Measurements from ENCODE around the gene COLQ. TPM values are rescaled to one million over a fixed set of nuclear protein-coding genes. Genes with fewer than 3 reads are reported as not detected.

Gene COLQ
- total RNA-seq (6.8 TPM), polyA plus RNA-seq (1.8 TPM)

DNA sequence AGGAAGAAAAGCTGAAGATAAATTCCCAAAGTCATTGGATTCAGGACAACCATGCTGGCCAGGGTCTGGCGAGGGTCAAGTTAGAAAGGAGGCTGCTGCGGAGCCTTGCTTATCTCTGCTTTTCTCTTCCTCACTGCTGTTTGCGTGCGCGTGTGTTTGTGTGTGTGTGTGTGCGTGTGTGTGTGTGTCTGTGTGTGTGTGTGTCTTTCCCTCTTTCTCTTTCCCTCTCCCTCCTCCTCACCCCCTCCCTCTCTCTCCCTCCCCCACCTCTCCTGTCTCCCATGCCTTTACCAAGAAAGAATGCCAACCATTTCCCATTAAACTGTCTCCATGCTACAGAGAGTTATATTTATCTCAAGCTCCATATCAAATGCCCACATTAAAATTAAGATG lies at the start of gene COLQ:
COLQ (minus strand) TSS at position 134 of the 393 bp plus-strand sequence; CDS start at position 53, 81 bp downstream.
- H3K4me3 ChIP-seq (ENCODE audit: low read depth, low read length) = no peak within 1 kb of the TSS
- WGBS = 12% methylated on average over 6 of the region's 6 CpGs
- no peak within 1 kb of the TSS for H3K27ac ChIP-seq (ENCODE audit: low read depth)

GRCh38 chr3:15563190-15563589 lies 41.7 kb upstream of the COLQ start:
- no peaks in the 10 kb centered on the region for H3K4me1 ChIP-seq (ENCODE audit: insufficient read depth)
- 81% methylated on average over 1 of the region's 1 CpG for whole genome bisulfite sequencing
- H3K4me3 ChIP-seq (ENCODE audit: low read depth, low read length) = no peak overlapping the region
- peaks cover 6% of the 10 kb centered on the region for H3K36me3 ChIP-seq (ENCODE audit: insufficient read depth)
- H3K27ac ChIP-seq (ENCODE audit: low read depth) = no peak overlapping the region
- DNase-seq (ENCODE audit: extremely low spot score) = no peak

More for the DNA sequence above, at the start of gene COLQ:
- no peak for DNase-seq (ENCODE audit: extremely low spot score)
- no peaks in the 10 kb centered on the region for H3K4me1 ChIP-seq (ENCODE audit: insufficient read depth)
- H3K36me3 ChIP-seq (ENCODE audit: insufficient read depth) = no peaks in the 10 kb centered on the region

DNA sequence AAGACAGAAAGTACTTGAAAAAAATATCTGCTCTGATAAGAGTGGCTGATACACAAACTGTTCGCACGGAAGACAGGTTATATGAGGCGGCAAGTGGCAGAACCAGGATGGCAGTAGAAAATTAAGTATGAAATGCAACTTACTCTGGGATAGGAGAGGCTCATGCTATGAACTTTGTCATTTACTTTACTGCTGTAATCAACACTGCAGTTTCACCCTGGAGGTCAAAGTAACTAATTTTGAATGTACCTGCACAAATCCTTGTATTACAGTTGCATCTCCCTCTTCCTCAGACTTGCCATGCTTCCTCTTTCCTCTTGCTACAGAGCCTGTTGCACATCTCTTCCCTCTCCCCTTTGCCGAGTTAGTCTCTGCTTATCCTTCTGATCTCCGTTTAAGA lies 41.1 kb upstream of the COLQ start:
- no peaks in the 10 kb centered on the region for H3K4me1 ChIP-seq (ENCODE audit: insufficient read depth)
- H3K27ac ChIP-seq (ENCODE audit: low read depth) = no peak overlapping the region
- peaks cover 5% of the 10 kb centered on the region for H3K36me3 ChIP-seq (ENCODE audit: insufficient read depth)
- H3K4me3 ChIP-seq (ENCODE audit: low read depth, low read length) = no peak overlapping the region
- no peak for DNase-seq (ENCODE audit: extremely low spot score)
- WGBS = 89% methylated on average over 5 of the region's 5 CpGs

GRCh38 chr3:15558581-15558980 lies 37.1 kb upstream of the COLQ start:
- H3K4me1 ChIP-seq (ENCODE audit: insufficient read depth) = no peaks in the 10 kb centered on the region
- WGBS = 92% methylated on average over 9 of the region's 9 CpGs
- H3K27ac ChIP-seq (ENCODE audit: low read depth) = no peak overlapping the region
- peaks cover 3% of the 10 kb centered on the region for H3K36me3 ChIP-seq (ENCODE audit: insufficient read depth)
- no peak for DNase-seq (ENCODE audit: extremely low spot score)
- H3K4me3 ChIP-seq (ENCODE audit: low read depth, low read length) = no peak overlapping the region

- Histone ChIP-seq H3K36me3 (ENCODE audit: insufficient read depth) (no peaks in the 10 kb centered on the region), H3K4me3 (ENCODE audit: low read depth, low read length) (no peak overlapping the region), H3K27ac (ENCODE audit: low read depth) (no peak overlapping the region), H3K4me1 (ENCODE audit: insufficient read depth) (no peaks in the 10 kb centered on the region)
- DNase-seq (ENCODE audit: extremely low spot score) = peak; percentile 46
- 6% methylated on average over 3 of the region's 3 CpGs for WGBS
Measured at GRCh38 chr3:15557511-15557946, 36.0 kb upstream of the COLQ start.

GRCh38 chr3:15556512-15556911 lies 35.0 kb upstream of the COLQ start:
- H3K4me3 ChIP-seq (ENCODE audit: low read depth, low read length) = no peak overlapping the region
- WGBS = 80% methylated on average over 2 of the region's 2 CpGs
- H3K4me1 ChIP-seq (ENCODE audit: insufficient read depth) = no peaks in the 10 kb centered on the region
- DNase-seq (ENCODE audit: extremely low spot score) = no peak
- H3K36me3 ChIP-seq (ENCODE audit: insufficient read depth) = no peaks in the 10 kb centered on the region
- no peak overlapping the region for H3K27ac ChIP-seq (ENCODE audit: low read depth)

GRCh38 chr3:15553749-15554148 lies 32.2 kb upstream of the COLQ start:
- H3K36me3 ChIP-seq (ENCODE audit: insufficient read depth) = no peaks in the 10 kb centered on the region
- H3K4me1 ChIP-seq (ENCODE audit: insufficient read depth) = no peaks in the 10 kb centered on the region
- H3K27ac ChIP-seq (ENCODE audit: low read depth) = no peak overlapping the region
- 74% methylated on average over 3 of the region's 3 CpGs for WGBS
- H3K4me3 ChIP-seq (ENCODE audit: low read depth, low read length) = no peak overlapping the region
- no peak for DNase-seq (ENCODE audit: extremely low spot score)

- Histone ChIP-seq H3K4me1 (ENCODE audit: insufficient read depth) (no peaks in the 10 kb centered on the region), H3K4me3 (ENCODE audit: low read depth, low read length) (no peak overlapping the region), H3K27ac (ENCODE audit: low read depth) (no peak overlapping the region), H3K36me3 (ENCODE audit: insufficient read depth) (no peaks in the 10 kb centered on the region)
- DNase-seq (ENCODE audit: extremely low spot score) = no peak
- 94% methylated on average over 1 of the region's 1 CpG for WGBS
Measured at GRCh38 chr3:15551902-15552301, 30.4 kb upstream of the COLQ start.

- Histone ChIP-seq H3K27ac (ENCODE audit: low read depth) (no peak overlapping the region), H3K36me3 (ENCODE audit: insufficient read depth) (no peaks in the 10 kb centered on the region), H3K4me1 (ENCODE audit: insufficient read depth) (no peaks in the 10 kb centered on the region), H3K4me3 (ENCODE audit: low read depth, low read length) (no peak overlapping the region)
- WGBS = 81% methylated on average over 6 of the region's 6 CpGs
- DNase-seq (ENCODE audit: extremely low spot score) = no peak
Measured at GRCh38 chr3:15549846-15550245, 28.3 kb upstream of the COLQ start.

DNA sequence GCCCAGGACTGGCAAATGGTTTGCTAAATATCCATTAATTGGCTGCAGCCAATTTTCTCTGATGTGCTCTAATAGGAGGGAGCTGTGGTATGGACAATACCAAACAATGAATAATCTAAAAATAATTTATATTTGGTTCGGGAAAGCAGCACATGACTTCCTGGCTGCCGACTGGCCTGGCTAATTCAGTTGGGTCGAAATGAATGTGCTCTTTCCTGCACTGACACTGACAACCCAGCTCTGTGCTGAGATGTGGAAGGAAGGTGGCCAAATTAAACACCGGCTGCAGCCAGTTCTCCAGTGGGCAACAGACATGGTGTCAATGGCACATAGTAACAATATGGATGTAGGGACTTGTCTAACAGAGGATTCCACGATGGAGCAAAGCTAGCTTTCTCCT lies 21.1 kb upstream of the COLQ start:
- no peaks in the 10 kb centered on the region for H3K36me3 ChIP-seq (ENCODE audit: insufficient read depth)
- H3K4me1 ChIP-seq (ENCODE audit: insufficient read depth) = no peaks in the 10 kb centered on the region
- no peak overlapping the region for H3K4me3 ChIP-seq (ENCODE audit: low read depth, low read length)
- DNase-seq (ENCODE audit: extremely low spot score) = no peak
- WGBS = 64% methylated on average over 5 of the region's 5 CpGs
- no peak overlapping the region for H3K27ac ChIP-seq (ENCODE audit: low read depth)

GRCh38 chr3:15541371-15541770 lies 19.9 kb upstream of the COLQ start:
- Histone ChIP-seq H3K4me1 (ENCODE audit: insufficient read depth) (no peaks in the 10 kb centered on the region), H3K4me3 (ENCODE audit: low read depth, low read length) (no peak overlapping the region), H3K27ac (ENCODE audit: low read depth) (no peak overlapping the region), H3K36me3 (ENCODE audit: insufficient read depth) (no peaks in the 10 kb centered on the region)
- WGBS = 95% methylated on average over 4 of the region's 4 CpGs
- DNase-seq (ENCODE audit: extremely low spot score) = no peak

GRCh38 chr3:15539066-15539465 lies 17.6 kb upstream of the COLQ start:
- no peak overlapping the region for H3K27ac ChIP-seq (ENCODE audit: low read depth)
- no peak overlapping the region for H3K4me3 ChIP-seq (ENCODE audit: low read depth, low read length)
- H3K36me3 ChIP-seq (ENCODE audit: insufficient read depth) = no peaks in the 10 kb centered on the region
- 92% methylated on average over 1 of the region's 1 CpG for WGBS
- DNase-seq (ENCODE audit: extremely low spot score) = no peak
- no peaks in the 10 kb centered on the region for H3K4me1 ChIP-seq (ENCODE audit: insufficient read depth)

DNA sequence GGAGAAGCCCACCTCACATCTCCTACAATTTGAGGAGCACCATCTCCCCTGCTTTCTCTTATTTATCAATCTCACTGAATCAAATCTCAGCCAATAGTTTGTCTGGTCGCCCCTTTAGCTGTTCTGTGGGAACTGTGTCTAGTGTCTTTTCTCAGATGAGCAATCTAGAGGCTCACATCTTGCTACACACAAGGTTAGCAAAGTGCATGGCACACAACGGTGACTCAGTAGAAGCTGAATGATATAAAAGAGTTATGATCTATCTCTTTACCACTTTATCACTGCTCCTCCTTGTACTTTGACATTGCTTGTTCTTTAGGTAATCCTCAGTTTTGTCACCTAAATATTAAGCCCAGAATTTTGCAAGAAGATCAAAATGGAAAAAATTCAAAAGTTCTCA lies 16.8 kb upstream of the COLQ start:
- no peaks in the 10 kb centered on the region for H3K4me1 ChIP-seq (ENCODE audit: insufficient read depth)
- H3K27ac ChIP-seq (ENCODE audit: low read depth) = no peak overlapping the region
- WGBS = 88% methylated on average over 2 of the region's 2 CpGs
- no peak overlapping the region for H3K4me3 ChIP-seq (ENCODE audit: low read depth, low read length)
- no peaks in the 10 kb centered on the region for H3K36me3 ChIP-seq (ENCODE audit: insufficient read depth)
- DNase-seq (ENCODE audit: extremely low spot score) = no peak

DNA sequence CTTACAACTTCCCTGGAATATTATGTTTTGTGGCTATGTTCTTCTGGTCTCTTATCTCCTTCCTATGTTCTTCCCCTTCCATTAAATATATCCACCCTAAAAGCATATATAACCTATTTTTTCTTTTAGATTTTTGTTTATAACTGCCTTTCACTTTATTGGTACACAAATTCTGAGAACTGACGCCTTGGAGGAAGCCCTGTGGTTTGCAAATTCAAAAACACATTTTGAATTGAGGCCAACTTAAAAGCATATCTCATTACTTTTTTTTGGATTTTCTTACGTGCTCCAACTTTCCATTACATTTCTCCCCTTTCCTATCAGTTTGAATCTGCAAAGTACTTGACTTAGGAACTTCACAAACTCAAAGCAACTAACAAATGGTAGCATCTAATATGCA lies 15.3 kb upstream of the COLQ start:
- DNase-seq (ENCODE audit: extremely low spot score) = no peak
- 63% methylated on average over 2 of the region's 2 CpGs for WGBS
- Histone ChIP-seq H3K4me1 (ENCODE audit: insufficient read depth) (no peaks in the 10 kb centered on the region), H3K27ac (ENCODE audit: low read depth) (no peak overlapping the region), H3K36me3 (ENCODE audit: insufficient read depth) (no peaks in the 10 kb centered on the region), H3K4me3 (ENCODE audit: low read depth, low read length) (no peak overlapping the region)

DNA sequence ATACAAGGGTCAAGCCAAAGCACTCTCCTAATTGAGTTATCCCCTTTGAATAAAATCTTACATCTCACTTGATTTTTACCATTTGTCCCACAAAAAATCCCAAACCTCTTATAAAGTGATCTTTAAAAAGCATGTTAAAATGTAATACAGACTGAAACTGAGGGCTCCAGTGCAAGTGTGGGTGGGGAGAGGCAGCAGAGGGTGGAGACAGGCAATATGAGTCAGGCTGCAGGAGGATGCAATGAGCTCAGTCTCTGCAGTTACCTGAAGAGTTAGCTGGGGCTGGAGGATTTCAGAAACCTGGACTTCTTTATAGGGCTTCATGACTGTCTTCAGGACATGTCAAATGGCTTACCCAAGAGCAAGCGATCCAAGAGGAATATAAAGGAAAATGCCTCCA lies 14.2 kb upstream of the COLQ start:
- no peak overlapping the region for H3K27ac ChIP-seq (ENCODE audit: low read depth)
- no peak for DNase-seq (ENCODE audit: extremely low spot score)
- H3K4me3 ChIP-seq (ENCODE audit: low read depth, low read length) = no peak overlapping the region
- no peaks in the 10 kb centered on the region for H3K36me3 ChIP-seq (ENCODE audit: insufficient read depth)
- H3K4me1 ChIP-seq (ENCODE audit: insufficient read depth) = no peaks in the 10 kb centered on the region
- WGBS = 90% methylated on average over 1 of the region's 1 CpG

All from urinary bladder (tissue), 4 donors.